GM18508 (cell line): ENCODE results near the gene TMEM26.

Experiments used
- ATAC-seq: cut with Tn5 transposase; IDR thresholded peaks from one replicate; pipeline ENCODE4 v1.9.1; 2021; ENCODE audit warnings: moderate number of reproducible peaks; ENCODE audit not compliant: insufficient read depth, unreplicated experiment

TMEM26 gene

DNA sequence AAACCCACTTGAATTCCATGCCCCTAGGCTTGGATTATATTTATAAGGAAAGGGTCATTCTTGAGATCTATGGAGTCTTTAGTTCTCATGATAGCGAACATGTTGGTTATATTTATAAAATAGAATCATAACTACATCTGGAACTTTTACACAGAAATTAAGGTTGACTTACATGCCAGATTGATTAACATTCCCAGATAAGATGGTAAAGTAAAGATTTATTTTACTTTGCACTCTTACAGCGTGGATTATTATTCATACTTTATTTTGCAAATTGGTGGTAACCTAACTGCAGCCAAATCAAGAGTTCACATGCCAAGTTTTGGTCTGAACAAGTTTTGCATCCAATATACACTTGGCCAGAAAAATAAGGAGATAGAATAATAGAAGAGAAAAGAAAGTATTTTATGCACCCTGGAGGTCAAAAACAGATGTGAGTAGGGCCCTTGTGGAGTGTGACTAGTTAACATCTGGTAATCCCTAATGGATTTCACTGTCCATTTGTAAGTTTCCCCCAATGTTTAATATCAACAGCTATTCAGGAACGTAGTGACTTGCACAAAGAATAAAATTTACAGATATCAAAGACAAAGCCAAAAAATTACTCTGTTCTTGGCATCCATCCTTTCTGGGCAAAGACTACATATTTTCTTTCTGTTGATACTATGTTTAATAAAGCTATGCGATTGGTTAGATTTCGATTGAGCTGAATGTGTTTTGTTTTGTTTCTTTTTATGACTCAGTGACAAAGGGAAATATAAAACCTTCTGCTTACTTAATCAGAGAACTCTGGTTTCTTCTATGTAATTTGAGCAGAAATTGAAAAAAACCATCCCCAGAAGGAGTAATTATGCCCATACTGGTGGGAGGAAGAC is 10.1 kb upstream of the TMEM26 start:
- ATAC-seq: no peak

GRCh38 chr10:61460835-61461234 is 7.7 kb upstream of the TMEM26 start:
- no peak for ATAC-seq

DNA sequence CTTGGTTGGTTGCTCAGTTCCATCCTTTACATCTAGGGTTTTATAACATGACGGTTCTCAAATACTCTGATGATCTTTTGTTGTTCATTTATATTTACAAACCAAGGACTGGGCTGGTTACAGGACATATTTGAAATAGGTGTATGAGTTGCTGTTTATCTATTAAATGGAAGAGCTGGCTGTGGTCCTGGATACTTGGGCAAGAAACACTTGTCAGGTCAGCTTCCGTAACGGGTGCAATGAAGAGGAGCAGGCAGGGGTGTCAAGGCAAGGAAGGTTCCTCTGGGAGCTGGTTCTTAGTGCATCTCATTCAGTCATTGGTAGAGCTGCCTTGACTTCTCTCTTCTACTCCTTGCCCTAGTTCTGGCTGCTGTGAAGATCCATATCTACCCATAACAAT is 4.8 kb upstream of the TMEM26 start:
- ATAC-seq: no peak

GRCh38 chr10:61456095-61456789 is 3.1 kb upstream of the TMEM26 start:
- no peak for ATAC-seq

DNA sequence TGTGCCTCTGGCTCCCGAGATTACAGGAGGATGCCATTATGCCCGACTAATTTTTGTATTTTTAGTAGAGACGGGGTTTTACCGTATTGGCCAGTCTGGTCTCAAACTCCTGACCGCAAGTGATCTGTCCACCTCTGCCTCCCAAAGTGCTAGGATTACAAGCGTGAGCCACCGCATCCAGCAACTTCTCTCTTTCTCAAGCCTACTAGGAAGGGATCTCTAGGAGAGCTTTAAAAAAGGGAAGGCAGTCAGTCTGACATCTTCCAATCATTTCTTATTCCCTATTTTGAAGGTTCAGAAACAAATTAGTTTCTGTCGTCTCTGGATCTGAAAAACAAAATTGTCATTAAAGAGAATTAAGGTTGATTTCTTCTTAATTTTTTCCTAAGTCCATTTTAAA is 2.5 kb upstream of the TMEM26 start:
- ATAC-seq: no peak

- ATAC-seq: no peak
Observed at GRCh38 chr10:61454541-61454940, 1.4 kb upstream of the TMEM26 start.

DNA sequence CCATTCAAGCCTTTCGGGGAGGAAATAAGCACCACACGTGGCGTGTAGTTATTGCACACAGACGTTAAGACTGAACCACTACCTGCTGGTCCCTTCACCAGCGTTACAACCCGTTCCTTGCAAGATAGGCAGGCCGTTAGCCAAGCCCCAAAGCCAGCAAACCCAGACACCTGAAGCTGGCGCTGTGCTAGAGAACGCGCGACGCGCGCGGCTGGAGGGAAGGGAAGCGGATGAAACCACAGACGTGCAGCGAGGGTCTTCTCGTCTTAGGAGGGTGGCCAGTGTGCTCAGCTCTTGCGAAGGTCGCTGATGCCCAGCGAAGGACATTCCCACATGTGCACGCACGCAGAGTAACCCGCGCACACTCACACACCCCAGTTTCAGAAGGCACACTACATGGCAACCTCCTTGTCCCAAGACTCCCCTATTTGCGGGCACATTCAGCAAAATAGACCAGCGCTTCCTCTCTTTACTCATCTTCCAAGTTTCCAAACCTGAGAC is 980 bp downstream of the TMEM26 start:
- no peak for ATAC-seq

DNA sequence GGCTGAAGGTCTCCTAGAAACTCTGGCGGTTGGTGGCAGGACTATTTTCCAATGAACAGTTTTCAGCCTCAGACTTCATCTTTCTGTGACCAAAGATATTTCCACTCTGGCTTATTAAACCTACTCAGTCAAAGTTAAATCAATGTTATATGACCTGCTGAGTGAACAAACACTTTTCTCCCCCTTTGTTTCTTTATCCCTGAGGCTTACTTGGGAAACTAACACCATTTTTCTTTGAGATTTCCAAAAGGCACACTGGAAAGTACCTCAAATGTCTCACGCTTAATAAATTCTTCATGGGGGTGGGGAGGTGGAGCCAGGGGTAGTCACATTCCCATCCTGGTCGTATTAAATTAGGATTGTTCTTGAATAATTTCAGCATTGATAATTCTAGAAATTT is 1.8 kb downstream of the TMEM26 start:
- ATAC-seq: no peak

- no peak for ATAC-seq
Observed at GRCh38 chr10:61448841-61449600, 4.2 kb downstream of the TMEM26 start.

DNA sequence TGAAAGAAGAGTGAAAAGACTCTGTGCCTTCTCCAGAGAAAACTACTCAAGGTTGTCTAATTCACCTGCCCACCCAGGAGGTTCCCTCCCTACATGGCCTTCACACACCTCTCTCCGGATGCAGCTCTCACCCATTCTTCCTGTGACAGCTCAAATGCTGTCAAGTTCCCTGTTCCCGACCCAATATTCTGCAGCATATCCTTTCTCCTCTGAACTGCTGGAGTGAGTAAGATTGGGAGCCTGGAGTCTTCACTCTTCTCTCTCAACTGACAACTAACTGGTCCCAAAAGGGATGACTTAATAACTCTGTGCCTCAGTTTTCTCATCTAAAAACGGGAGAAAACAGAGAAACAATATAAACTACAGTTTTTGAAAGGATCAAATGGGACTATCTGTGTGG is 5.1 kb downstream of the TMEM26 start:
- no peak for ATAC-seq

DNA sequence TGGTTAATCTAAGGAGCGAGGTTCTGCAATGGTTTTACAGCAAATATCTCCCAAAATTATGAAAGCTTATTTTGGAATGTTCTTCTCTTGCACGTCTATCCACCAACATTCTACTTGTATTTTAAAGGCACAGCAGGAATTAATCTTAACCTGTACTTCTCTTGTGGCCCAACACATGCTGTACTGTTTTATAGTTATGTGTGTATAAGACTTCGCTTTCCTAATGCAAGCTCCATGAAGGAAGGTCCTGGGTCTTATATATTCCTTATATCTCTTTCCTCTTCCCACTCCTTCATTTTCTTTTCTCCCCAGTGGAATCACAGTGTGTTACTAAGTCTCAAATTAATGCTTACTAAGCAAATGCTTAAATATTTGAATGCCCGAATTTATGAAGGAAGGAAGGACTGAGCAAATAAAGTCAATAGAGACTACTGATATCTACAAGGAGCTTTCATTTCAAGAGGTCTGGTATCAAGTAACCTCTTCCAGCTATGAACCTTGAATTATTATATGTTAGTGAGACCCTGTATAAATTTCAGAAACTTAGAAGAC is 14.0 kb downstream of the TMEM26 start:
- no peak for ATAC-seq

- no peak for ATAC-seq
Observed at GRCh38 chr10:61438141-61438988, 14.8 kb downstream of the TMEM26 start.

- no peak for ATAC-seq
Observed at GRCh38 chr10:61423178-61423577, 30.0 kb downstream of the TMEM26 start.

- no peak for ATAC-seq
Observed at GRCh38 chr10:61417661-61418060, 35.5 kb downstream of the TMEM26 start.

DNA sequence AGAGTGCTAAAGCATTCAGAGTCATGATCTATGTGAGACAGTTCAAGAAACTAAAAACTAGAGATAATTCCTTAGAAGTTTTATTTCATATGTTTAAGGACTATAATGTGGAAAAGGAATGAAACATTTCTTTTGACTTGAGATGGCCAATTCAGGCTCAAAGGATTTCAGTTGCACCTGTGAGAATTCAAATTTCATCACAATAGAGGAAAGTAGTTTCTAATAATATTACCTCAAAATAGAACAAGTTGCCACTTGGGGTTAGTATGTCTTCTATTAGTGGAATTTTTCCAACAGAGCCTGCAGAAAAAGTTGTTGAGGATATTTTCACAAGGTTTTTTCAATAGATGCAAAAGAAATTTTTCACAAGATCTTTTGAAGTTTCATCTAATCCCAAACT is 37.4 kb downstream of the TMEM26 start:
- ATAC-seq: no peak

- ATAC-seq: no peak
Observed at GRCh38 chr10:61411706-61412105, 41.5 kb downstream of the TMEM26 start.

DNA sequence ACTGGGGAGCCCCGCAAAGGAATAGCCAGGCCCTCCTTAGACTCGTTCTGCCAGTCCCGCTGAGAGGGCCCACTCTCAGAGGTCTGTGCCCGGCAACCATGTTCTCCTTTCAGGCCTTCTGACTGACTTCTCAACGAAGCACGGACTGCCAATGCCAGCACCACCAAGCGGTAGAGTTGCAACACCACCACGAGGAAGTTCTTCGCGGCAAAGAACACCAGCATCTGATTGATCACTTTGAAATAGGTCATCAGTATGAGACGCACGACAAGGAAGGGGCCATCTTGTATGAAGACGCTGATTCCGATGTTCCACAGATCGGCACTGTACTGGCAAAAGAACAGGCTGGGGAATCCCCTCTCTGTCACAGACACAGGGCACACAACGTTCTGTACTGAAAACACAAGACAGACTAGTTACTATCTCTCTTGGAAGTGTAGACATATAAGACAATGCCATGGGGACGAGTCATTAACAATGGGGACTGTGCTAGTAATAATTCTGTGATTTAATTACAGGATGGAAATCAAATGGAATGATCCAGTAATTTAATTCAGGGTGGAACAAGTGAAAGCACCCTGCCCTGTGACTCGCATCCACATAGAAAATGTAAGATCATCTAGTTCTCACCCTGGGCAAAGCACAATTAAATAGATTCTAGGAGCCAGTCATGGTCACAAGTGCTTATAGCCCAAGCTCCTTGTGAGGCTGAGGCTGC is 42.7 kb downstream of the TMEM26 start:
- ATAC-seq: no peak

DNA sequence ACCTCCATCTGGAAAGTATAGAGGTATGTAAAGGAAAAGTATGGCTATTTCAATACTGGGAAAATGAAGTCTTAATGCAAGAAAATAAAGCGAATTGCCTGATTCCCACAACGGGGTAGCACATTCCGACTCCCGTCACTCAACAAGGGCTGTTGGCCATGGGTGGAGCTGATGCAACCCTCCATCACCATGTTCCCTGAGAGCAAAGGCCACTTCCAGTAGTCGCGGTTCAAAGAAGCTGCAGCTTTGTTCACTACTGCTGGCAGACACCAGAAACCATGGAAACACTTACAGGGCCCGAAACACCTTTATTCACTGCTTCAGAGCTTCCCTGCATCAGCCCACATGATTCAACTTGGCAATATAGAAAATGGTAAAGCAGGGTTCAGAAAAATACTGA is 44.0 kb downstream of the TMEM26 start:
- ATAC-seq: no peak

DNA sequence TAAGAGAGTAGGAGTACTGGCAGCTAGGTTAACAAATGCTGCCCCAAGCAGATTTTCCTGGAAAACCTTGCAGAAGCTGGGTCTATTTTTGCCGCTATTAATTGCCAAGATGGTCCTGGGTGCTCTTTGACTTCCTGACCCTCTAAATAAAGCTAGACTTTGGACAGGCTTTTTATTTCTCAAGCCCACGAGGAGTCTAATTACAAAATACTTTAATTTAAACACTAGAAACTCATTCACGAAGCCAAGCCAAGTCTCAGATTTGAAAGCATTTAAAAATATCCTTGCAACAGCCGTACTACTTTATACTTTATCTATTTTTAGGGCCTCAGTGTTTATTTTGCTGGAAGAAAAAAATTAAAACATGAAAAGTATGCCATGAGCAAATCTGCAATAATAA is 45.1 kb downstream of the TMEM26 start:
- ATAC-seq: no peak
